Choroid plexus epithelial cell (primary cell): ENCODE measurements around the gene GPR21.

ENCODE experiments used
- DNase-seq: peaks from one replicate; pipeline ENCODE4 v3.0.0-alpha.2; 2010; ENCODE audit warnings: low read depth
- H3K4me3 ChIP-seq: 2 replicates; pipeline ENCODE4 v1.5.1; 2011; ENCODE audit warnings: low read depth, mild to moderate bottlenecking, control low read depth, low read length, moderate library complexity
- CTCF ChIP-seq: conservative IDR thresholded peaks from 2 replicates; pipeline ENCODE4 v1.5.1; 2011; ENCODE audit warnings: low read depth, mild to moderate bottlenecking, control low read depth, inconsistent platforms, low read length, moderate library complexity

The GPR21 gene

GRCh38 chr9:123000371-123001068 lies 32.9 kb upstream of the GPR21 start:
- H3K4me3 ChIP-seq: no peak overlapping the region
- DNase-seq: no peak
- no peak for TF ChIP-seq CTCF

GRCh38 chr9:123002754-123003153 lies 30.7 kb upstream of the GPR21 start:
- no peak overlapping the region for H3K4me3 ChIP-seq
- peak; percentile 26 for DNase-seq
- no peak for TF ChIP-seq CTCF

GRCh38 chr9:123003466-123003865 lies 30.0 kb upstream of the GPR21 start:
- peak; percentile 60 for DNase-seq
- no peak overlapping the region for H3K4me3 ChIP-seq
- no peak for TF ChIP-seq CTCF

GRCh38 chr9:123005964-123006363 lies 27.5 kb upstream of the GPR21 start:
- no peak for TF ChIP-seq CTCF
- no peak overlapping the region for H3K4me3 ChIP-seq
- no peak for DNase-seq

GRCh38 chr9:123007269-123007668 lies 26.2 kb upstream of the GPR21 start:
- no peak for TF ChIP-seq CTCF
- H3K4me3 ChIP-seq: no peak overlapping the region
- no peak for DNase-seq

GRCh38 chr9:123008909-123009308 lies 24.6 kb upstream of the GPR21 start:
- no peak for DNase-seq
- TF ChIP-seq CTCF: no peak
- no peak overlapping the region for H3K4me3 ChIP-seq

GRCh38 chr9:123011380-123011779 lies 22.1 kb upstream of the GPR21 start:
- no peak for TF ChIP-seq CTCF
- no peak for DNase-seq
- H3K4me3 ChIP-seq: no peak overlapping the region
